SU-DHL-6 (cell line): ENCODE measurements around the gene KRT77.

Experiments used
- EZH2phosphoT487 ChIP-seq: fragments of 200-600 bp; sonication (generic), shearing (Covaris generic); conservative IDR thresholded peaks from 2 replicates; pipeline ENCODE4 v1.6.1; 2018; ENCODE audit warnings: mild to moderate bottlenecking, antibody characterized with exemption, low read length, moderate library complexity, mixed read lengths
- TF ChIP-seq, protein P1 (sequence below): fragments of 200-600 bp; sonication (generic); IDR thresholded peaks from one replicate; pipeline ENCODE4 v1.5.1; 2017; ENCODE audit warnings: antibody characterized with exemption, mild to moderate bottlenecking, low read length, moderate library complexity; ENCODE audit not compliant: insufficient read depth, poor library complexity, severe bottlenecking

GRCh38 chr12:52648012-52648550, 55.2 kb downstream of the KRT77 start:
- TF ChIP-seq, protein P1, sequence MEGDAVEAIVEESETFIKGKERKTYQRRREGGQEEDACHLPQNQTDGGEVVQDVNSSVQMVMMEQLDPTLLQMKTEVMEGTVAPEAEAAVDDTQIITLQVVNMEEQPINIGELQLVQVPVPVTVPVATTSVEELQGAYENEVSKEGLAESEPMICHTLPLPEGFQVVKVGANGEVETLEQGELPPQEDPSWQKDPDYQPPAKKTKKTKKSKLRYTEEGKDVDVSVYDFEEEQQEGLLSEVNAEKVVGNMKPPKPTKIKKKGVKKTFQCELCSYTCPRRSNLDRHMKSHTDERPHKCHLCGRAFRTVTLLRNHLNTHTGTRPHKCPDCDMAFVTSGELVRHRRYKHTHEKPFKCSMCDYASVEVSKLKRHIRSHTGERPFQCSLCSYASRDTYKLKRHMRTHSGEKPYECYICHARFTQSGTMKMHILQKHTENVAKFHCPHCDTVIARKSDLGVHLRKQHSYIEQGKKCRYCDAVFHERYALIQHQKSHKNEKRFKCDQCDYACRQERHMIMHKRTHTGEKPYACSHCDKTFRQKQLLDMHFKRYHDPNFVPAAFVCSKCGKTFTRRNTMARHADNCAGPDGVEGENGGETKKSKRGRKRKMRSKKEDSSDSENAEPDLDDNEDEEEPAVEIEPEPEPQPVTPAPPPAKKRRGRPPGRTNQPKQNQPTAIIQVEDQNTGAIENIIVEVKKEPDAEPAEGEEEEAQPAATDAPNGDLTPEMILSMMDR: no peak
- TF ChIP-seq EZH2phosphoT487: no peak
